Vagina (tissue), 2 donors: ENCODE measurements around the gene GALNT9.

Experiments
- CTCF ChIP-seq, 3 experiments: fragments of 450-650 bp in 2 of 3; fragments of 200-600 bp in 1 of 3; sonication (generic) in 1 of 3; IDR thresholded peaks; one replicate each; pipeline ENCODE4 v1.5.1; 2017 to 2019; ENCODE audit warnings: antibody characterized with exemption in 3 of 3, mild to moderate bottlenecking in 2 of 3, moderate library complexity in 2 of 3
- POLR2A ChIP-seq, 2 donors: fragments of 450-650 bp; IDR thresholded peaks; one replicate each; pipeline ENCODE4 v1.6.1; 2017; ENCODE audit warnings: antibody characterized with exemption in 2 of 2, mild to moderate bottlenecking in 2 of 2, moderate library complexity in 2 of 2
- POLR2AphosphoS5 ChIP-seq, 2 donors: sonication (generic); formaldehyde crosslinking; IDR thresholded peaks; one replicate each; pipeline ENCODE4 v1.9.0; 2017; ENCODE audit warnings: antibody characterized with exemption in 2 of 2, mild to moderate bottlenecking in 2 of 2, low read depth in 1 of 2; ENCODE audit not compliant: insufficient read depth in 1 of 2

GRCh38 chr12:132362996-132363660, 33.7 kb upstream of the GALNT9 start:
- no peak for TF ChIP-seq POLR2A (IDR thresholded peaks at IDR 0.05)
- TF ChIP-seq CTCF (IDR thresholded peaks at IDR 0.05) = no peak
- TF ChIP-seq POLR2AphosphoS5 (IDR thresholded peaks at IDR 0.05; ENCODE audit: insufficient read depth in 1 of 2, low read depth in 1 of 2) = no peak
